Measurements from ENCODE around the gene SPDYE17.
"Not testable (repeated sequence)": the region's sequence is repeated elsewhere in the genome, so short reads cannot be mapped to it uniquely, and the experiment has no call there.

The SPDYE17 gene

DNA sequence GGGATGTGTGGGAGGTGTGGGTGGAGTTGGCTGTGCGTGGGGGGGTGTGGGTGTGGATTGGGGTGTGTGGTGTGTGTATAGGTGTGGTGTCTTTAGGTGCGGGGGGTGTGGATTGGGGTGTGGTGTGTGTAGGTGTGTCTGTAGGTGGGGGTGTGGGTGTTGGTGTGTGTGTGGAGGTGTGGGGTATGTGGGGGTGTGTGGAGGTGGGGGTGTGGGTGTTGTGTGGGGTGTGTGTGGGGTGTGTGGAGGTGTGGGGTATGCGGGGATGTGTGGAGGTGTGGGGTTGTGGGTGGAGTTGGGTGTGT lies 33.9 kb downstream of the SPDYE17 start:
- DNase-seq, result no peak

- no peak for DNase-seq
Observed at GRCh38 chr7:76997381-76998284, 34.5 kb downstream of the SPDYE17 start.

DNA sequence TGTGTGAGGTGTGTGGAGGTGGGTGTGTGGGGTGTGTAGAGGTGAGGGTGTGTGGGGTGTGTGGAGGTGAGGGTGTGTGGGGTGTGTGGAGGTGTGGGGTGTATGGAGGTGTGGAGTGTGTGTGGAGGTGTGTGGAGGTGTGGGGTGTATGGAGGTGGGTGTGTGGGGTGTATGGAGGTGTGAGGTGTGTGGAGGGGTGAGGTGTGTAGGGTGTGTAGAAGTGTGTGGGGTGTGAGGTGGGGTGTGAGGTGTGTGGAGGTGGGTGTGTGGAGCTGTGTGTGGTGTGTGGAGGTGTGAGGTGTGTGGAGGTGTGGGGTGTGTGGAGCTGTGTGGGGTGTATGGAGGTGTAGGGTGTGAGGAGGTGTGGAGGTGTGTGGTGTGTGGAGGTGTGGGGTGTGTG lies 35.2 kb downstream of the SPDYE17 start:
- DNase-seq, result not testable (repeated sequence)

DNA sequence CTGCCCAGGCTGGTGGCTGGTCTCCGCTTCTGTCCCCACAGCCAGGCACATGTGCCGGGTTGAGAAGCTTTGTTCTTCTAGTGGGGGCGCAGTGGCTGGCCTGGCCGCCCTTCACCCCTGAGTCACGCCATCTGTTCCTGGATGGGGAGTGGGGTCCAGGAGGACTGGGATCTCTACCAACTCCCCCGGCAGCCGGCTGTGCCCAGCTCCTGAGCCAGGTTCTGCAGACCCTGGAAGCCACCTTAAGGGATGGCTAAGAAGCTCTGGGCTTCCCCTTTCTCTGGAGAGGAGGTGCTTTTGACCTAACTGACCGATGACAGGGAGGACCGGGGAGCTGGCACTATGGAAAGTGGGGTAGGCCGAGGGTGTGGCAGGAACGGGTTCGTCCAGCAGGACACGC lies 37.9 kb downstream of the SPDYE17 start:
- not testable (repeated sequence) for DNase-seq

- DNase-seq, result not testable (repeated sequence)
Observed at GRCh38 chr7:76993831-76994230, 38.3 kb downstream of the SPDYE17 start.

DNA sequence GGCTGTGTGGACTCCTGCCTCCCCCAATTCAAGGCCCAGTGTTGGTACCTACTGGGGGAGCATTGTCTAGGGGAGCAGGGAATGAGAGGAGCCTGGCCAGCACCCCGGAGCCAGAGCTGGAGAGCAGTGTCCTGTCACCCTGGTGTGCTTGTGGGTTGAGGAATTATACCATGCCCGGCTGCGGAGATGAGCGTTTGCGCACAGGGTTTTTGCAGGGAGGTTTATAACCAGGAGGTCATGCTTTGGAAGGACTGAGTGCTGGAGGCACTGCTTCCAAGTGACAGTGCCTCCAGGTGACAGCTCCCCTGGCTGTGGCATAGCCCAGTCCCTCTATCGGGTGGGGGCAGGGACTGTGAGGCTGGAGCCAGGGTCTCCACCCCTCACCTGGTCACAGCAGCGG lies 39.3 kb downstream of the SPDYE17 start:
- not testable (repeated sequence) for DNase-seq

GRCh38 chr7:76992204-76992603 lies 40.0 kb downstream of the SPDYE17 start:
- not testable (repeated sequence) for DNase-seq

GRCh38 chr7:76990202-76990601 lies 42.0 kb downstream of the SPDYE17 start:
- not testable (repeated sequence) for DNase-seq

DNA sequence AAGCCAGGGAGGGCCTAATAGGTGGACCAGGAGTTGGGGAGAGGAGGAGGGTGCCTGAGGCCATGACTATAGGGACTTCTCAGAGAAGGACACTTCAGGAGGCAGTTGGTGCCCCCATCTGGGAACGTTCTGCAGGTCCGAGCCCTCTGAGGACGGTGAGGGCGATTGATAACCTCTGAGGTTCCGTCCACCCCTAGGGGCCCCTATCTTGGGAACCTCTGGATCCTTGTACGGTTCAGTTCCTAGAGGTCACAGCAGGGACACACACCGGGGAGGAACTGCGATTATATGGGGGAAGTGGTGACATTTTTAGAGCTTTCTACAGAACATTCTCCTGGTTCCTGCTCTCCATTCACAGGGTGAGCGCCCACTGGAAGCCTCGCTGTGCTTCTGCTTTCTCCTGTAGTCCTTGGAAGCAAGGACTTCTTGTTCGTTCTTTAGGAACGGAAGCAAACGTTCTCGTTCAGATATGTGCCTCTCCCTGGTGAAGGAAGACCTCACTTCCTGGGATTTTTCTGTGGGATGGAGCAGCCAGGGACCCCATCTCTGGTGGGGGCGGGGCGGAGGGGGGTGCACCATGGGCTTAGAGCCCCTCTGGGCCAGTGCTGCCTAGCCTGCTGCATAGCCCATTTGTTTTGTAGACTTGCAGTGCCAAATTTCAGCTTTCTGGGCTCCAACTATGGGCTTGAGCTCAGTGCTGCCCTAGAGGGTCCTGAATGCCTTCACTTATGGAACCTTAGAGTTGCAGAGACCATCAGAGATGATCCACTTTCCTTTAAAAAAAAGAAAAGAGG lies 46.0 kb downstream of the SPDYE17 start:
- DNase-seq, result not testable (repeated sequence)

DNA sequence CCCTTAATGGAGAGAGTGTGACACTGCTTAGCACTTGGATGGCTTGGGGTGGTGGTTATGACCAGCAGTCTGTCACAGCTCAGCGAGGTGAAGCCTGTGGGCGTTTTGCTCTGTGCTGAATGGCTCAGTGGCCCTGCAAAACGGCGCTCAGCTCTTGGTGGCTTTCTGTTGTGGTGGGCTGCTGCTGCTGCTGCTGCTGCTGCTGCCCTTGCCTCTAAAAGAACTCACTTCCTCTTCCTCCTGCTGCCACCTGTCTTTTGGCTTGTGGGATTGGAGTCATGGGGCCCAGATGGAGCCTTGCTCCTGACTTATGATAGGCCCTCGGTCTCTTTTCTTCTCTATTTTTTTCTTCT lies 47.4 kb downstream of the SPDYE17 start:
- DNase-seq, result not testable (repeated sequence)

DNA sequence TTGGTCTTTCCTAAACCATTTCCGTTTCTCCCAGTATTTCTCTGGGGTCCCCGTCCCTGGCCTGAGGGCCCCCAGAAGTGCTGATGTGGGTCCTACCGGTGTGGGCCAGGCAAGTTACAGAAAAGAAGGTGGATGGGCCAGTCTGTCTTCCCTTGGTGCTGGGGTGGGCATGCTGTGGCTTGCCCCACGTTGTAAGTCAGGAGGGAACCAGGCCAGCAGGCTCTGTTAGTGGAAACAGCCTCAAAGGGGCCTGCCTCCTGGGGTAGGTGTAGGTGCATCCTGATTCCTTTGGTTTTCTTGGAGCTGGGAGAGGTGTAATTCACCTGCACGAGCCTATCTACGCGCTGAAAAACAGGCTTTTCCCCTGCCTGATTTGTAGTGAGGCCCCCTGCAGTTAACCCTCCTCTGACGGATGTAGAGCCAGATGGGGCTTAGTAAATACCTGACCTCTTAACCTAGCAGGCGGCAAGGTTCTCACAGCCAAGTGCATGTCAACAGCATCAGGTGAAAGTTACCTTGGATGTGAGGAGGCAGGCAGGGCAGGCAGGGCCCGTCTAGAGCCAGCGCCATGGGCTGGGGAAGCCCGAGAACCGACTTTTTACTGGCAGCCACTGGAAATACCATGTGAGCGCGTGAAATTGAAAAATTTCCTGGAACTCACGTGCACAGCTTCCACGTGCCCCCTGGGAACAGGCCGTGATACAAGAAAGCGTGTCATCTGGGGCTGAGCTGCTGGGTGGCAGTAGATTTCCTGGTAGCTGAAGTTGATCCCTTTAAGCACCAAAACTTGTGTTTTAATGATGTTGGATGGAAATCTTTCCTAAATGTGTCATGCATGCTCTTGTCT lies 48.0 kb downstream of the SPDYE17 start:
- DNase-seq, result not testable (repeated sequence)

DNA sequence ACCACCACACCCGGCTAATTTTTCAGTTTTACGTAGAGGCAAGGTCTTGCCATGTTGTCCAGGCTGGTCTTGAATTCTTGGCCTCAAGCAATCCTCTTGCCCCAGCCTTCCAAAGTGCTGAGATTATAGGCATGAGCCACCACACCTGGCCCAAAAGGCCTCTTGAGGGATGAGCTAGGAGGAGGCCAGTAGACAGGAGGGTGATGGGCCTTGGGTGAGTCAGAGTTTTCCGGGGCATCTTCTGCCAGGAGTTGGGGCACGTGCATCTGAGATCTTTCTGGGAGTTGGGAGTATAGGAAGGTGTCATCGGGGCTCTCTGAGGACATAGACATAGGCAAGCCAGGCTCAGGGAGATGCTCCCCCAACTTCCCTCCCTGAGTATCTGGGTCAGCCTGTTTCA lies 48.8 kb downstream of the SPDYE17 start:
- not testable (repeated sequence) for DNase-seq

- DNase-seq, result not testable (repeated sequence)
Observed at GRCh38 chr7:76982501-76982900, 49.7 kb downstream of the SPDYE17 start.

GRCh38 chr7:76981187-76981970 lies 50.8 kb downstream of the SPDYE17 start:
- not testable (repeated sequence) for DNase-seq

GRCh38 chr7:76980576-76980975 lies 51.6 kb downstream of the SPDYE17 start:
- not testable (repeated sequence) for DNase-seq

- not testable (repeated sequence) for DNase-seq
Observed at GRCh38 chr7:76977761-76978367, 54.3 kb downstream of the SPDYE17 start.

DNA sequence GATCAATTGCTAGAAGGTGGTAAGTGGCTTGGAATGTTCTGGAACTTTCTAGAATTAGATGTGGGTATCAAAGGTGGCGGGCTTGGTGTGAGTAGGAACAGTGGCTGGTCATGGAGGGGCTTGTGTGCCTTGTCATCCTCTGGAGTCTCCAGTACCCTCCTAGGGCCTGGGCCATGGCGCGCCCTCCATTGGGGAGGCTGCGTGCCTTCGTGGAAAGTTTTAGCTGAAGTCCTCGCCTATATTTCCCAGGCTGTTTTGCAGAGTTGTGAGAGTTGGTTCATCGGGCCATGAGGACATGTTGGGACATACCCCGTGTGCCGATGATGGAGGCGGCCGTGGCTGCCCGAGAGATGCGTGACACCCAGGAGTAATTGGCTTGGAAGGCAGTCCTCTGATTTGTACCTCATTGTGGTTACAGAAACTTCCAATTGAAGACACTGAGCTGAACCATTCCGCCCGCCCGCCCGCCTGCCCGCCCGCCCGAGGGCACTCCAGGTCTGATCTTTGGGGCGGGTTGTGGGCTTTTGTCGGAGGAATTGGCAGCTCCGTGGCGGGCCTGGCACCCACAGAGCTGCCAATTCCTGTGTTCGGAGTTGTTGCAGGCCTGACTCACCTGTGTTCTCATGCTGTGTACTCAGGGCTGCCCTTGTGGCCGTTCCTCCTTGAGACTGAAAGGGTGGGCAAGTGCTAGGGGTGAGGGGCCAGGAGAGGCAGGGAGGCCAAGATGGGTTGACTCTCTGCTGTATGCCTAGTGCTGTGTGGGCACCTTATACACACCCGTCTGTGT lies 57.2 kb downstream of the SPDYE17 start:
- DNase-seq, result not testable (repeated sequence)

DNA sequence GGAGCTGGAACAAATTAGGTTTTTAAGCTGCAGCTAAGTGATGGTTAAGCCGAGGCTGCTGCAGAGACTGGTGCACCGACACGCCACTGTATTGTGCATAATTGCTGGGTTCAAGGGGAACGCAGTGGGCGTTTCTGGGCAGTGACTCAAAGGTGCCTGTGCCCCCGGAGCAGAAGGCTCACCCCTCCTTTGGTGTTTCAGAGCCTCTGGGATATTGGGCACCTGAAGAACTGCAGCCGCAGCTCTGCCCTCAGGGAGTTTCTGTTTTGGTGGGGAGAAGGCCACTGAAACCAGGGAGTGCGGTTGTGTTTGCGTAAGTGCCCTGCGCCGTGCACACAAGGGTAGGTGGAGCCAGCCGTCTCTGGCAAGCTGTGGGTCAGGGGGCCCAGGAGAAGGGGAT lies 57.8 kb downstream of the SPDYE17 start:
- DNase-seq, result not testable (repeated sequence)

DNA sequence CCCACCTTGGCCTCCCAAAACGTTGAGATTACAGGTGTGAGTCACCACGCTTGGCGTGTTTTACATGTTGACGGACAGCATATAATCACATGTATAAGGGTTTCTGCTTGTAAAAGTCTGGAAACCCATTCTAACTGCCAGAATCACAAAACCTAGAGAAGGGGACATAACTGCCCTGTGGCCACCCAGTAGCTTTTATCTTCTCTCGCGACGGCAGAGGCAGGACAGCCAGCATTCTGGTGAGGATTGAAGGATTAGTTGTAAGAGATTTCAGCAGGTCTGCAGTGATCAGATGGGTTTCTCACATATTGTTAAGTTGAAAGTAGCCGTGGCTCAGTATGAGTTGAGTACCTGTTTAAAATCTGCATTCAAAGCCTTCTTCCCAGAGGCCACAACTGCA lies 59.8 kb downstream of the SPDYE17 start:
- DNase-seq, result not testable (repeated sequence)

All from Kasumi-1 (cell line).